G401 (cell line): Measurements from ENCODE around the gene SAMD7. TPM values are rescaled to one million over a fixed set of nuclear protein-coding genes. Genes with fewer than 3 reads are reported as not detected.

Source experiments
- DNase-seq: peaks from one replicate; pipeline ENCODE4 v3.0.0-alpha.2; 2015; ENCODE audit warnings: low spot score
- in situ Hi-C: cut with HindIII; loops from 2 replicates; pipeline ENCODE4 v1.10.0; 2016; ENCODE audit warnings: low sequenced_read_pairs, mixed read lengths
- total RNA-seq: library from RNA; depleted of rRNA; stranded (reverse); fragments of >200 nt; shearing (Covaris generic); gene quantifications from 2 replicates; pipeline ENCODE4 v1.2.3, GENCODE V29; 2014; rRNA removed

The SAMD7 gene
- total RNA-seq, 1 experiment from 2014 or later = not detected

DNA sequence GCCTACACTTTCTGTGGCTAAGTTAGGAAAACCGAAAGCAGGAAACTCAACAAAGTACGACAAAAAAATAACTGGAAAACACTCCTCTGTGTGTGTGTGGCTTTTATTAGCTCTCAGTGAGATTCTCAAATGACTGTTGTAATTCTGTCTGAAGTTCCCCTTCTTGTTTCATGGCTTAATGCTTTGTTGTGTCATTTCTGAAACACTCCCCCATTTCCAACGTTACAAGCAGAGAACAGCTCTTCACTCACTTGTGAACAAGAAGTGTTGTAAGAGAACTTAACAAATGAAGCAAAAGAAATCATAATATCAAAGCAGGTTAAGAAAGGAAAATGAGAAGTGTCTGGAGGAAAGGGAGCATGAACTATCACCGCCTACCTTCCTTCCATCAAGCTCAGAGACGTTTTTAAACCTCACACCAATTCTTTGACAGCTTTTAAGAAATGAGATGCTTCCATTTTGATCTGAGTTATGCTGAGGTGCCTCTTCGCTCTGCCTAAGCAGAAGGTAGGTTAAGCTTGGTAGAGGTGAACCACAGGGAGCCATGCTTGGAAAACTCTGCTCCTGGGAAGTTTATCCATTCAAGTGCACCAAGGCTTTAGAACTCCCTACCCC, 42.9 kb downstream of the SAMD7 start:
- in situ Hi-C loops = no loop called here
- no peak for DNase-seq

GRCh38 chr3:169955406-169955805, 44.0 kb downstream of the SAMD7 start:
- in situ Hi-C loops = no loop called here
- DNase-seq = no peak

- in situ Hi-C loops = no loop called here
- DNase-seq = no peak
Observed at GRCh38 chr3:169964176-169964575, 52.8 kb downstream of the SAMD7 start.

DNA sequence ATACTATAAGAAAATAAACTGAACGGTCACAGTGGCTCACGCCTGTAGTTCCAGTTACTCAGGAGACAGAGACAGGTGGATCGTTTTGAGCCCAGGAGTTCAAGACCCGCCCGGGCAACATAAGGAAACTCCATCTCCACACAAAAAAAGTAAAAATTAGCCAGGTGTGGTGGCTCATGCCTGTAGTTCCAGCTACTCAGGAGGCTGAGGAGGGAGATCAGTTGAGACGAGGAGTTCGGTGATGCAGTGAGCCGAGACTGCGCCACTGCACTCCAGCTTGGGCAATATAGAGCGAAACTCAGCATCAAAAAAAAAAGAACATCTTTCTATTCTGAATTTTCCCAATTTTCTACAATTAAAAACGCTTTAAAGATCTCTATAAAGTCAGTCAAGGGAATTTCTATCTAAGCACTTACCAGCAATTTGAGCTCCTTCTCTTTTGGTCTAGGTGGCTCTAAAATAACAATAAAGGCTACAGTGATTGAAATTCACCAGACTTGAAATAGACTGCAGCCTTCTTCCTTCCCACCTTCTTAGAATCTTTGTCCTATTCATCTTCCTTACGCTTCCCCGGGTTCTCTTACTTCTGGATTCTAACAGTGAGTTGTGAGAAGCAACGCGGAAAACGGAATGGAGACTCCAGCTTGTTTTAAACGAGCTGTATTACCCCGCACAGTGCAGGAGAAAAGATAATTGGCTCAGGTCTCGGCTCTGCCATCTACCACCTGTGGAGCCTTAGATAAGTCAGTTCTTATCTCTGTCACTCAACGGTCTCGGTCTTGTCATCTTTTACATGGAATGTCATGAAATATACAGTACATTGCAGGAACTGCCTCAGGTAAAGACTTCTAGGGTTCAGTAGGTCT, 54.4 kb downstream of the SAMD7 start:
- in situ Hi-C loops = no loop called here
- peak; percentile 78 for DNase-seq

GRCh38 chr3:169966428-169966950, 55.1 kb downstream of the SAMD7 start, which contains the start of gene SEC62:
TSS of gene SEC62 (plus strand) at chr3:169966807. CDS start at chr3:169966823, 16 bp downstream.
- DNase-seq = peak; percentile 93
- in situ Hi-C loops = no loop called here

DNA sequence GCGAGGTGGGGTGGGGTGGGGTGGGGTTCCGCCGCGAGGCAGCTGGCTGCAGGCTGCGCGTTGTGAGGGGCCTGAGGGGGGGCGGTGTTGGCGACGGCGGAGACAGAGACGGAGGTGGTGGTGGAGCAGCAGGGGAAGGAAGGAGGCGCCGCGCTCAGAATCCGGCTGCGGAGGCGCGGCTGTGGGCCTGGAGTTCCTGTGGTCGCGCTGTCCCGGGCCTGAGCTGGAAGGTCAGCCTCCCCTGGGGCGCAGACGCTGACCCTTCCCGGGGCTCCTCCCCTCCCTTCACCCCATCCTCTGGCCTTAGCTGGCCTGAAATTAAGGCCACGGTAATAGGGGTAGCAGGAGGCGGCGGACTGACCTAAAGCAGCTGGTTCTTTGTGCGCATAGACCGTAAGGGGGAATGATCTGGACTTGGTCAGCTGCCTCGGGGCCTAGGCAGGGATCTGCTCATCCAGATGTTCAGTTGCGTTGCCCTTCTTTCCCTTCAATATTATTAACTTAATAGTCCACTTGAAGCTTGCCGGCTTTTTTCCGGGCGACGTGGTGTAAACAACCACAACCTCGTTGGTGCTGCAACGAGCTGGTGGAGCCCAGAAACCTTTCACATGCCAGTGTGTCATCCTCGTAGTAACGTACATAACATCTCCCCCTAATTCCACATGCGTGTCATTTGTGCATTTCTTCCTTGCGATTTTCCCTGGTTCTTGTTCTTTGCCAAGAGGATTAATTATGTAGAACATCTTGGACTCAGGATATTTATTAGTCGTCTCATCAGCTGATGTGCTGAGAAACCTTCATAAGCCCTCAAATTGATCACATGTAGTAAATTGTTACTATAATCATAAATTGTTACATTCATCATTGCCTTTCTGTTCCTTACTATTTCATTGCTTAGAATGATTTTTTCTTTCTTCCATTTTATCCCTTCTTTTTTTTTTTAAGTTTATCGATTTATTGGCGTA, 55.9 kb downstream of the SAMD7 start:
- peak; percentile 38 for DNase-seq
- in situ Hi-C loops = no loop called here

- in situ Hi-C loops = no loop called here
- no peak for DNase-seq
Observed at GRCh38 chr3:169968224-169968885, 57.0 kb downstream of the SAMD7 start.

GRCh38 chr3:169969174-169970095, 58.1 kb downstream of the SAMD7 start:
- no peak for DNase-seq
- in situ Hi-C loops = no loop called here

DNA sequence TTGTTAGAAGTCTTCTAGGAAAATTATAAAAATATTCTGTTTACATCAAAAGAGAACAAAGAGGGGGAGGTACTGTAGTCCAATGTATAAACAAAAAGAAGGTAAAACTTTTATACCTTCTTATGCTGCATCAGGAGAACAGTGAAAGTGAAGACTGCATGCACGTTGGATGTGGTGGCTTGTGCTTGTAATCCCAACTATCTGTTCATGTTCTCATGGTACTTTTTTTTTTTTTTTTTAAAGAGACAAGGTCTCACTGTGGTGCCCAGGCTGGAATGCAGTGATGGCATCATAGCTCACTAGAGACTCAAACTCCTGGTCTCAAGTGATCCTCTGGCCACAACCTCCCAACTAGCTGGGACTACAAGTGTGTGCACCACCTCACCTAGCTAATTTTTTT, 59.5 kb downstream of the SAMD7 start:
- no peak for DNase-seq
- in situ Hi-C loops = no loop called here

GRCh38 chr3:169971522-169971921, 60.1 kb downstream of the SAMD7 start:
- in situ Hi-C loops = no loop called here
- no peak for DNase-seq

- in situ Hi-C loops = no loop called here
- no peak for DNase-seq
Observed at GRCh38 chr3:169980055-169980454, 68.7 kb downstream of the SAMD7 start.

DNA sequence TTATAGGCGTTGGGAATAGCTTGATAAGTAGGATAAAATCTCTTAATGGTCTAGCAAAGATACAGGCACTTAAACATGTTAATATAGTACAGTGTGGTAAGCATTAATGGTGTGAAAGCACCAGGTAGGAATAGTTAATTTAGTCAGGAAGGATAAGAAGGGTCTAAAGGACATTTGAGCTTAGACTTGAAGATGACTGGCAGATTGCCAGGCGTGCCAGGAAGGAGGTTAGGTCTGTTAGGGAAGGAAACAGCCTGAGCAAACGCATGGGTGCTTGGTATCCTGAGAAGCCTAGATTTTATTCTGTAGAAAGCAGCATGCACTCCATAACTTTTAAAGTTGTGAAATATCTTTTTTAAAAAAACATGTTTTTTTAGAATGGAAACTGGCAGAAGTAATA, 72.9 kb downstream of the SAMD7 start:
- no peak for DNase-seq
- in situ Hi-C loops = no loop called here

Other genes starting within 250 kb of the SAMD7 start
- 1.4 and 8.0 TPM in 2 replicates for gene MECOM, start 247.9 kb upstream of the SAMD7 start, total RNA-seq
- 118 and 204 TPM in 2 replicates for gene TERC, start 146.5 kb upstream of the SAMD7 start, total RNA-seq
- 2.7 and 3.8 TPM in 2 replicates for gene ACTRT3, start 142.0 kb upstream of the SAMD7 start, total RNA-seq
- 23.8 and 25.7 TPM in 2 replicates for gene MYNN, start 138.2 kb upstream of the SAMD7 start, total RNA-seq
- not detected in 2 replicates for gene LRRIQ4, start 98.7 kb upstream of the SAMD7 start, total RNA-seq
- gene LRRC34, start 98.7 kb upstream of the SAMD7 start, total RNA-seq = not detected in 2 replicates
- not detected in 2 replicates for gene LRRC31, start 41.6 kb upstream of the SAMD7 start, total RNA-seq
- 9.5 and 16.4 TPM in 2 replicates for gene SEC62, start 55.2 kb downstream of the SAMD7 start, total RNA-seq
- 4.2 and 8.9 TPM in 2 replicates for gene GPR160, start 126.4 kb downstream of the SAMD7 start, total RNA-seq